ENCODE data around the gene SLC22A5. TPM values are rescaled to one million over a fixed set of nuclear protein-coding genes. Genes with fewer than 3 reads are reported as not detected.

Gene SLC22A5
- total RNA-seq, 1 experiment from 2014 or later: 3.6 TPM

DNA sequence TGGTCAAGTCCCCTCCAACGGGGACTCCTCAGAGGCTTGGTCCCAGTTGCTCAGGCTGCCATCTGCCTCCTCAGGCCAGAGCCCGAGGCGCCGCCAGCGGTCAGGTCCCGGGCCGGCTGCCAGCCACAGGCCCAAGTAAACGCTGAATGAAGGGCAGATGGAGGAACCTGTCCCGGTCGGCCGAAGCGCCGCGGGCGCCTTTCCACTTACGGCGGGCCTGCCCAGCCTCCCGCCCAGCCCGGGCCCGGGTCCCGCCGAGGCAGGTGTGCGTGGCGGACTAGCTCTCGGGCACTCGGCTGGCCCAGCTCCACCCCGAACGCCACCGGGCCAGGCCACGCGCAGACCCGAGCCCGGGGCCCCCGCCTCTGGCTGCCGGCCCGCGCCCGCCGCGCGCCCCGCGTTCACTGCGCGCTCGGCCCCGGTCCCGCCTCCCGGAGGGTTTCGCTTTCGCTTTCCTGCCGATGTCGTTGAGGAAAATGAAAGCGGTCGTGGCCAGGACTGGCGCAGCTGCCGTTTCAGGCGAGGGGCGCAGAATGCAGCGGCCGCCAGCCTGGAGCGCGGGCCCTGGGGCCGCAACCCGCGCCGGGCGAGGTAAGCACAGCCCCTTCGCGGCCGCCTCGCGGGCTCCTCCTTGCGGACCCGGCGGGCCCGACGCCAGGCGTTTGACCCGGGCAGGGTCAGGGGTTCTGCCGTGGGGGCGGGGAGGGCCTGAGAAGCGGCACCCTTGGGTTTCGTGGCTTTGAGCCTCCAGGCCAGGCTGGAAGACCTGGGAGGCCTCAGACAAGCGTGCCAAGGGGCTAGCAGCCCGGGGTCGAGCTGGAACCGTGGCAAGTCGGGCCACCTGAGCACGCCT is 41.2 kb downstream of the SLC22A5 start (continued):
- no peak for TF ChIP-seq E2F4 (CRISPR knock-in tag; IDR thresholded peaks at IDR 0.05; ENCODE audit: borderline replicate concordance, low read depth)
- no peak for TF ChIP-seq ZNF121 (CRISPR knock-in tag; IDR thresholded peaks at IDR 0.05)
- no peak for TF ChIP-seq ZNF317 (CRISPR knock-in tag; IDR thresholded peaks at IDR 0.05; ENCODE audit: borderline replicate concordance, low read depth)
- no peak for TF ChIP-seq TP53 (CRISPR knock-in tag; IDR thresholded peaks at IDR 0.05)
- no peak for TF ChIP-seq ZNF671 (CRISPR knock-in tag; IDR thresholded peaks at IDR 0.05)
- TF ChIP-seq NFE2L1 (CRISPR knock-in tag; IDR thresholded peaks at IDR 0.05): no peak
- TF ChIP-seq, protein P1, sequence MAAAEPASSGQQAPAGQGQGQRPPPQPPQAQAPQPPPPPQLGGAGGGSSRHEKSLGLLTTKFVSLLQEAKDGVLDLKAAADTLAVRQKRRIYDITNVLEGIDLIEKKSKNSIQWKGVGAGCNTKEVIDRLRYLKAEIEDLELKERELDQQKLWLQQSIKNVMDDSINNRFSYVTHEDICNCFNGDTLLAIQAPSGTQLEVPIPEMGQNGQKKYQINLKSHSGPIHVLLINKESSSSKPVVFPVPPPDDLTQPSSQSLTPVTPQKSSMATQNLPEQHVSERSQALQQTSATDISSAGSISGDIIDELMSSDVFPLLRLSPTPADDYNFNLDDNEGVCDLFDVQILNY (CRISPR knock-in tag; IDR thresholded peaks at IDR 0.05): no peak
- TF ChIP-seq, protein P2, sequence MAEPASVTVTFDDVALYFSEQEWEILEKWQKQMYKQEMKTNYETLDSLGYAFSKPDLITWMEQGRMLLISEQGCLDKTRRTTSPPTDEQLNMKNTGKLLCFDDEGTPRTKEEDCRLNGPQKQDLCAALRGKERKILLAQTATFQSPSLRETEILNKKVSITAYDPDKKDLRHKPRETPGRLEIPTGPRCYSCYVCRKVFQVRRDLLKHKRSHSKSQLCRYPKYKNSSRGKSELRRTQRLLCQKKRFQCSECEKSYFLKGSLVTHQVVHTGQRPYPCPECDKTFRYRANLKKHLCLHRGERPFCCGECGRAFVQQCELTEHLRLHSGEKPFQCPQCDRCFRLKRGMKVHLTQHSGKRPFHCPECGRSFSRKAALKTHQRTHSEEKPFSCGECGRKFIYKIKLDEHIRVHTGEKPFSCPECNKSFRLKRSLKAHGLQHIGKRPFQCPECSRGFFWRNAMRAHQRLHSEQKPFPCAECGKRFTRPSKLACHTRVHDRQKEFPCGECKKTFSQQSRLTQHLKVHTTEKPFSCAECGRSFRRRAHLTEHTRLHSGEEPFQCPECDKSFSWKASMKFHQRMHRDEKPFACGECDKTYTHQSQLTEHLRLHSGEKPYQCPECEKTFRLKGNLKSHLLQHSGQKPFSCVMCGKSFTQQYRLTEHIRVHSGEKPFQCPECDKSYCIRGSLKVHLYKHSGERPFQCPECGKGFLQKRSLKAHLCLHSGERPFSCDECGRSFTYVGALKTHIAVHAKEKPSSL (CRISPR knock-in tag; conservative IDR thresholded peaks at IDR 0.05): no peak
- TF ChIP-seq FOXJ3 (CRISPR knock-in tag; IDR thresholded peaks at IDR 0.05; ENCODE audit: borderline replicate concordance): no peak
- TF ChIP-seq ATF6 (CRISPR knock-in tag; IDR thresholded peaks at IDR 0.05): no peak
- TF ChIP-seq, protein P3, sequence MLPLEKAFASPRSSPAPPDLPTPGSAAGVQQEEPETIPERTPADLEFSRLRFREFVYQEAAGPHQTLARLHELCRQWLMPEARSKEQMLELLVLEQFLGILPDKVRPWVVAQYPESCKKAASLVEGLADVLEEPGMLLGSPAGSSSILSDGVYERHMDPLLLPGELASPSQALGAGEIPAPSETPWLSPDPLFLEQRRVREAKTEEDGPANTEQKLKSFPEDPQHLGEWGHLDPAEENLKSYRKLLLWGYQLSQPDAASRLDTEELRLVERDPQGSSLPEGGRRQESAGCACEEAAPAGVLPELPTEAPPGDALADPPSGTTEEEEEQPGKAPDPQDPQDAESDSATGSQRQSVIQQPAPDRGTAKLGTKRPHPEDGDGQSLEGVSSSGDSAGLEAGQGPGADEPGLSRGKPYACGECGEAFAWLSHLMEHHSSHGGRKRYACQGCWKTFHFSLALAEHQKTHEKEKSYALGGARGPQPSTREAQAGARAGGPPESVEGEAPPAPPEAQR (CRISPR knock-in tag; IDR thresholded peaks at IDR 0.05): no peak
- no peak for TF ChIP-seq OVOL2 (CRISPR knock-in tag; IDR thresholded peaks at IDR 0.05; ENCODE audit: borderline replicate concordance)
- TF ChIP-seq RORB (CRISPR knock-in tag; IDR thresholded peaks at IDR 0.05): no peak
- TF ChIP-seq TEAD1 (CRISPR knock-in tag; IDR thresholded peaks at IDR 0.05): no peak
- TF ChIP-seq ZNF416 (CRISPR knock-in tag; IDR thresholded peaks at IDR 0.05): no peak
- no peak for TF ChIP-seq ERG (CRISPR knock-in tag; IDR thresholded peaks at IDR 0.05)
- 0 out of 2 replicates have a peak, but pooled peaks have one; percentile 23 for TF ChIP-seq IRF1 (CRISPR knock-in tag; IDR thresholded peaks at IDR 0.05)
- no peak for TF ChIP-seq E2F1 (CRISPR knock-in tag; IDR thresholded peaks at IDR 0.05)
- peak; percentile 49; the same call in 1 of the 2 replicates for TF ChIP-seq SMAD3 (CRISPR knock-in tag; IDR thresholded peaks at IDR 0.05; ENCODE audit: borderline replicate concordance)
- TF ChIP-seq AFF4 (CRISPR knock-in tag; IDR thresholded peaks at IDR 0.05; ENCODE audit: borderline replicate concordance): no peak
- peak; percentile 46 for TF ChIP-seq ZNF423 (CRISPR knock-in tag; IDR thresholded peaks at IDR 0.05)
- no peak for TF ChIP-seq SMAD4 (CRISPR knock-in tag; IDR thresholded peaks at IDR 0.05)
- no peak for TF ChIP-seq CREB1 (CRISPR knock-in tag; IDR thresholded peaks at IDR 0.05)

All from WTC11 (cell line).